Measurements from ENCODE around the gene RPEL1.

RPEL1 gene

DNA sequence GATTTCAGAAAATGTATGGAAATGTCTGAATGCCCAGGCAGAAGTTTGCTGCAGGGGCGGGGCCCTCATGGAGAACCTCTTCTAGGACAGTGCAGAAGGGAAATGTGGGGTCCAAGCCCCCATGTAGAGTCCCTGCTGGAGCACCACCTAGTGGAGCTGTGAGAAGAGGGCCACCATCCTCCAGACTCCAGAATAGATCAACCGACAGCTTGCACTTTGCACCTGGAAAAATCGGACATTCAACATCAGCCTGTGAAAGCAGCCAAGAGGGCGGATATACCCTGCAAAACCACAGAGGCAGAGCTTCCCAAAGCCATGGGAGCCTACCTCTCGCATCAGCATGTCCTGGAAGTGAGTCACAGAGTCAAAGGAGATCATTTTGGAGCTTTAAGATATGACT is 14.3 kb downstream of the RPEL1 start:
- Histone ChIP-seq H3K4me2 (ENCODE audit: low read length) (no peak overlapping the region), H3K9me3 (ENCODE audit: control insufficient read depth, insufficient read depth, low read length) (no peaks in the 10 kb centered on the region), H3K4me1 (ENCODE audit: control insufficient read depth, low read length) (no peaks in the 10 kb centered on the region)

DNA sequence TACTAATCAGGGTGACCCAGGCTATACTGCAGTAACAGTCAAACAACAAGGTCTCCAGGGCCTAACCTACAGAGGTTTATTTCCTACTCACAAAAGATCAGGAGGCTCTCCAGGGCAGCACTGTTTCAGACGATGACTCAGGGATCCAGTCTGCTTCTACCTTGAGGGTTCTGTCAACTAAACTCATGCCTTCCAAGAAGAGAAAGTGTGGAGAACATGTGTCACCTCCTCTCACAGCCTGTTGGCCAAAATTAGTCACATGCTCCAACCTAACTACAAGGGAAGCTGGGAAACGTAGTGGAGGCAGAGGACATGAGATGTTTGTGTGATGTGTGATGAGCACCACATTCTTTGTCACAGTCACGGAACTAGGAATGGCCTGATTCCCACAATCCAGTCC is 16.5 kb downstream of the RPEL1 start:
- no peaks in the 10 kb centered on the region for H3F3A ChIP-seq (ENCODE audit: control insufficient read depth, insufficient read depth)
- H4K20me1 ChIP-seq (ENCODE audit: control insufficient read depth, insufficient read depth, low read depth, low read length), result no peaks in the 10 kb centered on the region

More for the DNA sequence above, 14.3 kb downstream of the RPEL1 start:
- Histone ChIP-seq H3F3A (ENCODE audit: control insufficient read depth, insufficient read depth) (no peaks in the 10 kb centered on the region), H3K27me3 (ENCODE audit: control insufficient read depth, low read length) (no peaks in the 10 kb centered on the region), H4K20me1 (ENCODE audit: control insufficient read depth, insufficient read depth, low read depth, low read length) (no peaks in the 10 kb centered on the region), H3K79me2 (ENCODE audit: control insufficient read depth, low read length) (no peaks in the 10 kb centered on the region), H3K36me3 (ENCODE audit: control insufficient read depth, low read length) (no peaks in the 10 kb centered on the region), H3K27ac (ENCODE audit: low read depth, low read length) (no peak overlapping the region), H3K4me3 (ENCODE audit: low read length) (no peak overlapping the region), H3K9me2 (replicated peaks; ENCODE audit: control insufficient read depth, low read length) (no peaks in the 10 kb centered on the region)
- no peak for TF ChIP-seq CTCF (IDR thresholded peaks at IDR 0.05; ENCODE audit: low read depth, low read length, poor library complexity, severe bottlenecking)
- no peak for TF ChIP-seq EZH2phosphoT487 (IDR thresholded peaks at IDR 0.05; ENCODE audit: borderline replicate concordance, low read length)

GRCh38 chr10:103265717-103266329 is 20.1 kb downstream of the RPEL1 start:
- Histone ChIP-seq H3K4me2 (ENCODE audit: low read length) (no peak overlapping the region), H3K79me2 (ENCODE audit: control insufficient read depth, low read length) (no peaks in the 10 kb centered on the region), H3K36me3 (ENCODE audit: control insufficient read depth, low read length) (no peaks in the 10 kb centered on the region), H3K9me3 (ENCODE audit: control insufficient read depth, insufficient read depth, low read length) (no peaks in the 10 kb centered on the region), H3K4me3 (ENCODE audit: low read length) (no peak overlapping the region), H3K9me2 (replicated peaks; ENCODE audit: control insufficient read depth, low read length) (no peaks in the 10 kb centered on the region), H3K27ac (ENCODE audit: low read depth, low read length) (no peak overlapping the region), H3F3A (ENCODE audit: control insufficient read depth, insufficient read depth) (no peaks in the 10 kb centered on the region), H3K27me3 (ENCODE audit: control insufficient read depth, low read length) (0 out of 2 replicates have a peak, but pooled peaks cover 2% of the 10 kb centered on the region), H3K4me1 (ENCODE audit: control insufficient read depth, low read length) (no peaks in the 10 kb centered on the region), H4K20me1 (ENCODE audit: control insufficient read depth, insufficient read depth, low read depth, low read length) (no peaks in the 10 kb centered on the region)
- TF ChIP-seq EZH2phosphoT487 (IDR thresholded peaks at IDR 0.05; ENCODE audit: borderline replicate concordance, low read length) (no peak), CTCF (IDR thresholded peaks at IDR 0.05; ENCODE audit: low read depth, low read length, poor library complexity, severe bottlenecking) (no peak)

More for the DNA sequence above, 16.5 kb downstream of the RPEL1 start:
- Histone ChIP-seq H3K4me1 (ENCODE audit: control insufficient read depth, low read length) (no peaks in the 10 kb centered on the region), H3K4me2 (ENCODE audit: low read length) (no peak overlapping the region), H3K79me2 (ENCODE audit: control insufficient read depth, low read length) (no peaks in the 10 kb centered on the region), H3K9me2 (replicated peaks; ENCODE audit: control insufficient read depth, low read length) (no peaks in the 10 kb centered on the region), H3K36me3 (ENCODE audit: control insufficient read depth, low read length) (no peaks in the 10 kb centered on the region), H3K27ac (ENCODE audit: low read depth, low read length) (no peak overlapping the region), H3K9me3 (ENCODE audit: control insufficient read depth, insufficient read depth, low read length) (no peaks in the 10 kb centered on the region), H3K4me3 (ENCODE audit: low read length) (no peak overlapping the region), H3K27me3 (ENCODE audit: control insufficient read depth, low read length) (no peaks in the 10 kb centered on the region)
- TF ChIP-seq CTCF (IDR thresholded peaks at IDR 0.05; ENCODE audit: low read depth, low read length, poor library complexity, severe bottlenecking) (no peak), EZH2phosphoT487 (IDR thresholded peaks at IDR 0.05; ENCODE audit: borderline replicate concordance, low read length) (no peak)

Measured in DOHH2 (cell line).